B cell (primary cell): Measurements from ENCODE around the gene STX8. TPM values are rescaled to one million over a fixed set of nuclear protein-coding genes. Genes with fewer than 3 reads are reported as not detected.
"Not testable (repeated sequence)": the region's sequence is repeated elsewhere in the genome, so short reads cannot be mapped to it uniquely, and the experiment has no call there.

ENCODE experiments used
- ATAC-seq: fragments of 200-7000 bp; cut with Tn5 transposase; one replicate; pipeline ENCODE4 v1.10.0; 2021; ENCODE audit warnings: low read depth, mild to moderate bottlenecking, moderate number of reproducible peaks, moderate library complexity
- CTCF ChIA-PET: fragments of 350-600 bp; sonication (Branson Sonifier 250); formaldehyde crosslinking; loops from one replicate; lab custom pipeline; 2021; ENCODE audit warnings: antibody characterized with exemption, inconsistent platforms; lab: Charles Lee
- POLR2A ChIA-PET: fragments of 350-600 bp; sonication (Branson Sonifier 250); formaldehyde crosslinking; loops from one replicate; lab custom pipeline; 2021; ENCODE audit warnings: antibody characterized with exemption; lab: Charles Lee
- DNase-seq: peaks from one replicate; pipeline ENCODE4 v3.0.0; 2013
- H2AFZ ChIP-seq: 2 replicates; pipeline ENCODE4 v1.6.1; 2012; ENCODE audit warnings: mild to moderate bottlenecking, low read depth, low read length; ENCODE audit not compliant: insufficient read depth, poor library complexity, severe bottlenecking
- H3K27ac ChIP-seq, 2 donors: 1 replicate in 1 of 2; 2 replicates in 1 of 2; pipeline ENCODE4 v1.5.1; 2012 to 2013; ENCODE audit warnings: low read length in 2 of 2, mild to moderate bottlenecking in 2 of 2, moderate library complexity in 1 of 2
- H3K27me3 ChIP-seq, 4 experiments: fragments of 200-600 bp in 1 of 4; sonication (generic) in 1 of 4; replicated peaks in 1 of 4; 1 replicate in 2 of 4; 2 replicates in 2 of 4; pipeline versions ENCODE4 v1.6.1 to v1.7.0; 2013 to 2016; ENCODE audit warnings: low read length in 3 of 4, mild to moderate bottlenecking in 2 of 4, mixed read lengths in 1 of 4, moderate library complexity in 1 of 4; ENCODE audit not compliant: insufficient read depth in 4 of 4, control insufficient read depth in 3 of 4; ENCODE audit errors: control extremely low read depth in 1 of 4
- H3K36me3 ChIP-seq, 2 experiments: replicated peaks in 1 of 2; 1 replicate in 1 of 2; 2 replicates in 1 of 2; pipeline versions ENCODE4 v1.6.1 to v1.7.1; 2013; ENCODE audit warnings: low read length in 1 of 2; ENCODE audit not compliant: insufficient read depth in 2 of 2, control insufficient read depth in 1 of 2; ENCODE audit errors: control extremely low read depth in 1 of 2, extremely low read depth in 1 of 2
- H3K4me1 ChIP-seq, 2 donors: fragments of 200-600 bp in 1 of 2; sonication (generic) in 1 of 2; 1 replicate in 1 of 2; 2 replicates in 1 of 2; pipeline versions ENCODE4 v1.5.1 to v1.6.1; 2013 to 2017; ENCODE audit warnings: low read length in 2 of 2; ENCODE audit not compliant: control insufficient read depth in 2 of 2, insufficient read depth in 2 of 2
- H3K4me2 ChIP-seq: replicated peaks from 2 replicates; pipeline ENCODE3; 2012; ENCODE audit warnings: mild to moderate bottlenecking, low read depth, low read length; ENCODE audit not compliant: poor library complexity, severe bottlenecking
- H3K4me3 ChIP-seq, 5 experiments: fragments of 200-600 bp in 1 of 5; sonication (generic) in 1 of 5; 1 replicate in 3 of 5; 2 replicates in 2 of 5; pipeline versions ENCODE4 v1.5.1 to v1.7.0; 2011 to 2016; ENCODE audit warnings: low read length in 4 of 5, mild to moderate bottlenecking in 4 of 5, low read depth in 2 of 5, control low read depth in 1 of 5, moderate library complexity in 1 of 5; ENCODE audit not compliant: insufficient read depth in 1 of 5; ENCODE audit errors: control extremely low read depth in 1 of 5, extremely low read depth in 1 of 5
- H3K79me2 ChIP-seq: fragments of 200-600 bp; sonication (generic); one replicate; pipeline ENCODE4 v1.6.0; 2016; ENCODE audit warnings: low read length; ENCODE audit not compliant: control insufficient read depth, insufficient read depth
- H3K9ac ChIP-seq: fragments of 200-600 bp; sonication (generic); 2 replicates; pipeline ENCODE4 v1.6.1; 2017; ENCODE audit warnings: mild to moderate bottlenecking, low read length, moderate library complexity
- H3K9me3 ChIP-seq, 3 donors: one replicate each; pipeline versions ENCODE4 v1.6.1 to v1.7.1; 2013; ENCODE audit warnings: low read length in 2 of 3; ENCODE audit not compliant: control insufficient read depth in 2 of 3, insufficient read depth in 1 of 3; ENCODE audit errors: control extremely low read depth in 1 of 3
- H4K20me1 ChIP-seq: 2 replicates; pipeline ENCODE4 v1.6.0; 2012; ENCODE audit warnings: mild to moderate bottlenecking, low read length; ENCODE audit not compliant: insufficient read depth, control insufficient read depth, poor library complexity, severe bottlenecking
- H3K27ac Mint-ChIP-seq: one replicate; pipeline ENCODE4 v1.8.0; 2021; ENCODE audit warnings: mixed read lengths
- H3K27me3 Mint-ChIP-seq: one replicate; pipeline ENCODE4 v1.8.0; 2021; ENCODE audit warnings: mixed read lengths
- H3K4me1 Mint-ChIP-seq: one replicate; pipeline ENCODE4 v1.8.0; 2021; ENCODE audit warnings: mixed read lengths
- H3K4me3 Mint-ChIP-seq: one replicate; pipeline ENCODE4 v1.8.0; 2021; ENCODE audit warnings: mixed read lengths
- H3K9me3 Mint-ChIP-seq: one replicate; pipeline ENCODE4 v1.8.0; 2022; ENCODE audit warnings: mixed read lengths; ENCODE audit not compliant: insufficient read depth
- EZH2 ChIP-seq: IDR thresholded peaks from 2 replicates; pipeline ENCODE4 v1.6.1; 2012; ENCODE audit warnings: borderline replicate concordance, low read depth, mild to moderate bottlenecking, moderate library complexity, low read length; ENCODE audit not compliant: insufficient read depth, poor library complexity, severe bottlenecking
- WGBS: methylation state at CpG from one replicate; pipeline ENCODE4 v1.1.5; 2013; ENCODE audit warnings: missing lambda C conversion rate; ENCODE audit not compliant: insufficient coverage; 5-methylcytosine and 5-hydroxymethylcytosine counted together
- intact Hi-C: fragments of 100-400 bp; cut with micrococcal nuclease; formaldehyde crosslinking; loops from one replicate; pipeline ENCODE4 v1.10.0; 2022
- polyA plus RNA-seq: library from polyadenylated mRNA; depleted of rRNA; stranded (reverse); fragments of >200 nt; gene quantifications from 2 replicates; pipeline ENCODE4 v1.2.3, GENCODE V29; 2012
- total RNA-seq, 2 donors: library from RNA; stranded (reverse); fragments of 120-200 nt in 1 of 2; gene quantifications; 1 replicate in 1 of 2; 2 replicates in 1 of 2; pipeline versions ENCODE4 v1.2.3 to v1.2.4, GENCODE V29; 2013 to 2022
- TF ChIP-seq, protein P1 (sequence below): fragments of 200-600 bp; IDR thresholded peaks from one replicate; pipeline ENCODE4 v1.8.0; 2022; ENCODE audit warnings: antibody characterized with exemption, mild to moderate bottlenecking

STX8 gene
- total and polyA plus RNA-seq, 2 donors (not counting 1 experiment from before 2014, with no cell fraction given), result 35.8 to 61.5 TPM

GRCh38 chr17:9380361-9380760 lies 195.3 kb downstream of the STX8 start:
- intact Hi-C loops, result no loop called here
- no peak overlapping the region for H2AFZ ChIP-seq
- peaks cover 0 to 7% (median 0%) of the 10 kb centered on the region in 3 donors for H3K9me3 ChIP-seq
- DNase-seq (no peak), ATAC-seq (no peak)
- no peak overlapping the region for H3K9ac ChIP-seq
- no peak overlapping the region for H3K27ac ChIP-seq
- Mint-ChIP-seq H3K27ac (no peak overlapping the region), H3K27me3 (no peaks in the 10 kb centered on the region), H3K4me3 (no peak overlapping the region), H3K4me1 (no peaks in the 10 kb centered on the region), H3K9me3 (no peaks in the 10 kb centered on the region)
- no CpG with 5 or more reads among the region's 4 CpGs for WGBS
- no peak overlapping the region for H3K4me3 ChIP-seq
- CTCF ChIA-PET, result no interaction called here
- TF ChIP-seq, protein P1, sequence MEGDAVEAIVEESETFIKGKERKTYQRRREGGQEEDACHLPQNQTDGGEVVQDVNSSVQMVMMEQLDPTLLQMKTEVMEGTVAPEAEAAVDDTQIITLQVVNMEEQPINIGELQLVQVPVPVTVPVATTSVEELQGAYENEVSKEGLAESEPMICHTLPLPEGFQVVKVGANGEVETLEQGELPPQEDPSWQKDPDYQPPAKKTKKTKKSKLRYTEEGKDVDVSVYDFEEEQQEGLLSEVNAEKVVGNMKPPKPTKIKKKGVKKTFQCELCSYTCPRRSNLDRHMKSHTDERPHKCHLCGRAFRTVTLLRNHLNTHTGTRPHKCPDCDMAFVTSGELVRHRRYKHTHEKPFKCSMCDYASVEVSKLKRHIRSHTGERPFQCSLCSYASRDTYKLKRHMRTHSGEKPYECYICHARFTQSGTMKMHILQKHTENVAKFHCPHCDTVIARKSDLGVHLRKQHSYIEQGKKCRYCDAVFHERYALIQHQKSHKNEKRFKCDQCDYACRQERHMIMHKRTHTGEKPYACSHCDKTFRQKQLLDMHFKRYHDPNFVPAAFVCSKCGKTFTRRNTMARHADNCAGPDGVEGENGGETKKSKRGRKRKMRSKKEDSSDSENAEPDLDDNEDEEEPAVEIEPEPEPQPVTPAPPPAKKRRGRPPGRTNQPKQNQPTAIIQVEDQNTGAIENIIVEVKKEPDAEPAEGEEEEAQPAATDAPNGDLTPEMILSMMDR, result no peak
- no peak for TF ChIP-seq EZH2
- H3K79me2 ChIP-seq, result no peaks in the 10 kb centered on the region
- H4K20me1 ChIP-seq, result no peaks in the 10 kb centered on the region
- peaks cover 1 to 8% of the 10 kb centered on the region in 2 experiments for H3K36me3 ChIP-seq
- no peaks in the 10 kb centered on the region for H3K4me1 ChIP-seq
- no peaks in the 10 kb centered on the region for H3K27me3 ChIP-seq
- H3K4me2 ChIP-seq, result no peak overlapping the region
- POLR2A ChIA-PET, result no interaction called here

GRCh38 chr17:9376177-9376576 lies 199.4 kb downstream of the STX8 start:
- 99% methylated on average over 8 of the region's 9 CpGs for WGBS
- H3K79me2 ChIP-seq, H3K27ac Mint-ChIP-seq, DNase-seq, H3K27me3 ChIP-seq, H3K27me3 Mint-ChIP-seq, POLR2A ChIA-PET, CTCF ChIA-PET, H3K4me3 ChIP-seq, H3K4me1 ChIP-seq, H3K9me3 Mint-ChIP-seq, H3K4me2 ChIP-seq, ATAC-seq, H3K36me3 ChIP-seq, H2AFZ ChIP-seq, intact Hi-C loops, H3K4me1 Mint-ChIP-seq, H3K27ac ChIP-seq, H3K4me3 Mint-ChIP-seq, H3K9ac ChIP-seq, H3K9me3 ChIP-seq, H4K20me1 ChIP-seq: not testable (repeated sequence)
